ENCODE results near the gene CYTH1.

Gene CYTH1

DNA sequence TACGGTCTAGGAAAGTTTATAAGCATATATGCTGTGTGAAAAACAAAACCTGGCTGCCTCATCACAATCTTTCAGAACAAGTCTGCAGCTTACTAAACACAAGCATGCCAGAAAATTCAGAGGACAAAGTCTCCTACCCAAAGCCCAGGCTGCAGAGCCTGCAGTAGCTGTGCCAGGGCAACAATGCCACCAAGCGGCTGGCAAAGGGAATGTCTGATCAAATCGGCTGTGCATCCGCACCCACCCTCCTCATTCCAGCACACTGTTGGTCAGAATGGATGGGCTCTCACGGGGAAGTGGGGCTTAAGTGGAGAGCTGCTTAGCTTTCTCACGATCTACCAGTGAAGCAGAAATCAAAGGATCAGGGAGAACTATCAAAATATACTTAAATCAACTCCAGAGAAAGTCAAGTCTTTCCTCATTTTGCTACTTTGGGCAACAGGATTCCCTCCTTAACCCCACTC lies 73.5 kb downstream of the CYTH1 start:
- H4K20me1 ChIP-seq (ENCODE audit: insufficient read depth), result 0 out of 2 replicates have a peak, but pooled peaks cover 4% of the 10 kb centered on the region
- peaks cover 82% of the 10 kb centered on the region for H3K4me1 ChIP-seq (ENCODE audit: low read depth, poor library complexity, severe bottlenecking)
- H3K9ac ChIP-seq, result no peak overlapping the region
- no peak overlapping the region for H3K4me3 ChIP-seq (IDR thresholded peaks at IDR 0.05; ENCODE audit: insufficient read depth, low read depth, low read length)
- H3K79me2 ChIP-seq (ENCODE audit: insufficient read depth, low read depth), result peaks cover 63% of the 10 kb centered on the region
- peak overlapping the region; percentile 26; the same call in 1 of the 2 replicates for H3K4me2 ChIP-seq
- no peak overlapping the region for H2AFZ ChIP-seq (ENCODE audit: low read depth)
- H3K27ac ChIP-seq, result peak overlapping the region; percentile 10; the same call in 1 of the 2 replicates
- TF ChIP-seq CTCF (conservative IDR thresholded peaks at IDR 0.05; ENCODE audit: low read depth, low read length), result peak; percentile 91
- H3K27me3 ChIP-seq (ENCODE audit: insufficient read depth, low read depth), result no peaks in the 10 kb centered on the region
- H3K36me3 ChIP-seq (ENCODE audit: insufficient read depth), result 0 out of 2 replicates have a peak, but pooled peaks cover 5% of the 10 kb centered on the region

DNA sequence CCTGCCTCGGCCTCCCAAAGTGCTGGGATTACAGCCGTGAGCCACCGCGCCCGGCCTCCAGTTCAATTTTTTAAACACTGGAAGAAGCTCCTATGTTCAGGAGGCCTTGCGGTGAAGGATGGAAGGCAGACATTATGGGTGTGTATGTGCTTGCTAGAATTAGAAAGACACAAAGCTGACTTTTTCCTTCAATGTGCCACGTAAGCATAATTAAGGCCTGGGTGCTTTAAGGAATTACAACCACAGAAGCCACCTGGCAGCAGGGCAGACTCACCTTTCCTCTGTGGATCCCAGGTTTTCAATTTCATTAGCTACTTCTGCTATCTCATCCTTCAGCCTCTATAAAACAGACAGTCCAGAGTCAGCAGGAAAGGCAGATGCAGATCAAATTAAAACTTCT lies 74.2 kb downstream of the CYTH1 start:
- H3K36me3 ChIP-seq (ENCODE audit: insufficient read depth), result 0 out of 2 replicates have a peak, but pooled peaks cover 5% of the 10 kb centered on the region
- H4K20me1 ChIP-seq (ENCODE audit: insufficient read depth), result 0 out of 2 replicates have a peak, but pooled peaks cover 4% of the 10 kb centered on the region
- H2AFZ ChIP-seq (ENCODE audit: low read depth), result no peak overlapping the region
- peaks cover 76% of the 10 kb centered on the region for H3K4me1 ChIP-seq (ENCODE audit: low read depth, poor library complexity, severe bottlenecking)
- H3K4me3 ChIP-seq (IDR thresholded peaks at IDR 0.05; ENCODE audit: insufficient read depth, low read depth, low read length), result no peak overlapping the region
- H3K27ac ChIP-seq, result peak overlapping the region; percentile 10; the same call in 1 of the 2 replicates
- H3K27me3 ChIP-seq (ENCODE audit: insufficient read depth, low read depth), result no peaks in the 10 kb centered on the region
- H3K9ac ChIP-seq, result no peak overlapping the region
- H3K4me2 ChIP-seq, result peak overlapping the region; percentile 26; the same call in 1 of the 2 replicates
- H3K79me2 ChIP-seq (ENCODE audit: insufficient read depth, low read depth), result peaks cover 57% of the 10 kb centered on the region
- no peak for TF ChIP-seq CTCF (conservative IDR thresholded peaks at IDR 0.05; ENCODE audit: low read depth, low read length)

- Histone ChIP-seq H3K4me1 (ENCODE audit: low read depth, poor library complexity, severe bottlenecking) (peaks cover 73% of the 10 kb centered on the region), H3K27me3 (ENCODE audit: insufficient read depth, low read depth) (no peaks in the 10 kb centered on the region), H3K79me2 (ENCODE audit: insufficient read depth, low read depth) (peaks cover 48% of the 10 kb centered on the region), H4K20me1 (ENCODE audit: insufficient read depth) (0 out of 2 replicates have a peak, but pooled peaks cover 4% of the 10 kb centered on the region), H3K9ac (no peak overlapping the region), H3K27ac (no peak overlapping the region), H3K4me2 (no peak overlapping the region), H2AFZ (ENCODE audit: low read depth) (no peak overlapping the region), H3K4me3 (IDR thresholded peaks at IDR 0.05; ENCODE audit: insufficient read depth, low read depth, low read length) (no peak overlapping the region), H3K36me3 (ENCODE audit: insufficient read depth) (0 out of 2 replicates have a peak, but pooled peaks cover 5% of the 10 kb centered on the region)
- no peak for TF ChIP-seq CTCF (conservative IDR thresholded peaks at IDR 0.05; ENCODE audit: low read depth, low read length)
Measured at GRCh38 chr17:78707016-78707415, 75.1 kb downstream of the CYTH1 start.

DNA sequence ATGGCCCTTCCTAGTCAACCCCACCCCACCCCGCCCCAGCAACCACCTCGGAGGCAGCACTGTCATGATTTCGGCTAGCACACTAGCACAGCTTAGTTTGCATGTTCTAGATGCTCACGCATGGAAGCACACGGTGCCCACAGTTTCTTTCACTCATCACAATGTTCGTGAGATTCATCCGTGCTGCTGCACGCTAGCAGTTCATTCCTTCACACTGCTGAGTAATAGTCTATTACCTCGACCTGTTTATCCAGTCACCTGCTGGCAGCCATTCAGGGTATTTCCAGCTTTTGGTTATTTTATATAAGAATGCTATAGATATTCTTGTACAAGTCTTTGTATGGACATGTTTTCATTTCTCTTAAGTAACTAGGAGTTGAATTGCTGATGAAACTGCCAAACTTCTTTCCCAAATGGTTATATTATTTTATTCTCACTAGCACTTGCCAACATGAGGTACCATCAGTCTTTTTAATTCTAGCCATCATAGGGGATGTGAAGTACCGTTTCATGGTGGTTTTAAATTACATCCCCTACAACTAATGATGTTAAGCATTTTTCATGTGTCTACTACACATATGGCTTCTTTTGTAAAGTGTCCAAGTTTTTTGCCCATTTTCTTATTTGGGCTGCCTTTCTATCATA lies 75.7 kb downstream of the CYTH1 start:
- no peaks in the 10 kb centered on the region for H3K27me3 ChIP-seq (ENCODE audit: insufficient read depth, low read depth)
- H3K4me2 ChIP-seq, result no peak overlapping the region
- 0 out of 2 replicates have a peak, but pooled peaks cover 5% of the 10 kb centered on the region for H3K36me3 ChIP-seq (ENCODE audit: insufficient read depth)
- peaks cover 43% of the 10 kb centered on the region for H3K79me2 ChIP-seq (ENCODE audit: insufficient read depth, low read depth)
- H3K4me3 ChIP-seq (IDR thresholded peaks at IDR 0.05; ENCODE audit: insufficient read depth, low read depth, low read length), result no peak overlapping the region
- no peak overlapping the region for H3K9ac ChIP-seq
- no peak for TF ChIP-seq CTCF (conservative IDR thresholded peaks at IDR 0.05; ENCODE audit: low read depth, low read length)
- H2AFZ ChIP-seq (ENCODE audit: low read depth), result no peak overlapping the region
- 0 out of 2 replicates have a peak, but pooled peaks cover 4% of the 10 kb centered on the region for H4K20me1 ChIP-seq (ENCODE audit: insufficient read depth)
- no peak overlapping the region for H3K27ac ChIP-seq
- peaks cover 68% of the 10 kb centered on the region for H3K4me1 ChIP-seq (ENCODE audit: low read depth, poor library complexity, severe bottlenecking)

Data from KMS-11 (cell line).